ENCODE results near the gene KIDINS220. TPM values are rescaled to one million over a fixed set of nuclear protein-coding genes. Genes with fewer than 3 reads are reported as not detected.
A peak's percentile ranks its signal among the peaks of the same experiment; 100 is the strongest.

The KIDINS220 gene
- polyA plus RNA-seq, 2 of the 4 experiments (the other 2 are of a cell fraction) = 16.4 to 45.9 TPM

DNA sequence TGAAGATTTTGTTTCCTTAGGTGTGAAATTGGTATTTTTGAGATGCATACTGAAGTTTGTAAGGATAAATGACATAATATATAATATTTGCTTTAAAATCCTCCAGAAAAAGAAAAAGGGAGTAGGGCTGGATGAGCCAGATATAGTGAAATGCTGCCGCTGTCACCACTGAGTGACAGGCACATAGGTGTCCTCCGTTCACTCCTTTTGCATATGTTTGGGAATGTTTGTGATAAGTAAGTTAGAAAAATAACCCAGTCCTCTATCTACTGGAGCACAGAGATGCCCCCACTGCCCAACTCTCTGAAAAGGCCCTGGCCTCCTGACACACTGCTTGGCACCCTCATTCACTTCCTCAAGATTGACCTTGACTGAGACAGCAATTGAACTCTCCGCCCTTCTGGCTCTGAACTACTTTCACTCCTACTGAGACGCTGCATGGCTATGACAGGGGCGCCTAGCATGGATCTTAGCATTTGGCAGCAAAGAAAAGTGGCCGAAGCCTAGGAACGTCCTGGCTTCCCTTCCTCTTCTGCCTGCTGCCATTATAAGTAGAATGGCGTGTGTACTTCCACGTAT lies 145.5 kb downstream of the KIDINS220 start:
- 93% methylated on average over 9 of the region's 9 CpGs for WGBS (ENCODE audit: missing lambda C conversion rate)
- Histone ChIP-seq H3K4me1 (peaks cover 10% of the 10 kb centered on the region; the same call in 1 of the 3 replicates), H3K4me3 (no peak overlapping the region), H3K27ac (no peak overlapping the region), H3K4me2 (no peak overlapping the region), H3K9me3 (no peaks in the 10 kb centered on the region)
- POLR2A ChIA-PET = interaction anchor here (2.3 kb wide), 1 partner anchor 10 kb away, joined by 27 read pairs; the partner anchor contains the start of gene ID2
- no peak for ATAC-seq
- CTCF ChIA-PET = interaction anchor here (0.7 to 2.1 kb wide), 5 partner anchors 51 to 1745 kb away, joined by 3 to 12 read pairs (median 9); no protein-coding TSS in a partner anchor
- TF ChIP-seq FOSB (CRISPR knock-in tag; IDR thresholded peaks at IDR 0.05) (no peak), EP300 (IDR thresholded peaks at IDR 0.05) (no peak), HOXA7 (CRISPR knock-in tag; IDR thresholded peaks at IDR 0.05) (no peak), POLR2AphosphoS2 (conservative IDR thresholded peaks at IDR 0.05; ENCODE audit: low read length) (no peak), HOXB5 (CRISPR knock-in tag; IDR thresholded peaks at IDR 0.05) (no peak), MAFK (IDR thresholded peaks at IDR 0.05; ENCODE audit: partially characterized antibody) (no peak), ZSCAN20 (CRISPR knock-in tag; IDR thresholded peaks at IDR 0.05) (no peak), JUNB (IDR thresholded peaks at IDR 0.05) (no peak), CHD2 (IDR thresholded peaks at IDR 0.05; ENCODE audit: low read length, partially characterized antibody) (no peak), BHLHE40 (IDR thresholded peaks at IDR 0.05; ENCODE audit: low read depth, low read length) (no peak), ZNF302 (CRISPR knock-in tag; IDR thresholded peaks at IDR 0.05) (no peak)
- no peak for DNase-seq (ENCODE audit: low read depth in 1 of 2, low spot score in 1 of 2)
- FAIRE-seq = no peak

GRCh38 chr2:8685697-8686358 lies 151.6 kb downstream of the KIDINS220 start:
- H3K4me3 ChIP-seq = peak overlapping the region; percentile 87
- ATAC-seq = peak; percentile 44 to 53
- H3K27ac ChIP-seq = peak overlapping the region; percentile 88 to 96
- H3K9me3 ChIP-seq = no peaks in the 10 kb centered on the region
- peak overlapping the region; percentile 76 for H3K4me2 ChIP-seq
- 0 out of 3 replicates have a peak, but pooled peaks cover 3% of the 10 kb centered on the region for H3K4me1 ChIP-seq
- CTCF ChIA-PET = interaction anchor here (1.8 kb wide), 1 partner anchor 1258 kb away, joined by 10 read pairs; no protein-coding TSS in a partner anchor
- POLR2A ChIA-PET = no interaction called here
- 3% methylated on average over 27 of the region's 50 CpGs for WGBS (ENCODE audit: missing lambda C conversion rate)
- no peak for FAIRE-seq
- DNase-seq (ENCODE audit: low read depth in 1 of 2, low spot score in 1 of 2) = peak; percentile 51 to 77
- 0 out of 2 replicates have a peak, but pooled peaks have one; percentile 24 for TF ChIP-seq KDM5A (IDR thresholded peaks at IDR 0.05)
- no peak for TF ChIP-seq EP300 (IDR thresholded peaks at IDR 0.05)
- TF ChIP-seq, protein P1, sequence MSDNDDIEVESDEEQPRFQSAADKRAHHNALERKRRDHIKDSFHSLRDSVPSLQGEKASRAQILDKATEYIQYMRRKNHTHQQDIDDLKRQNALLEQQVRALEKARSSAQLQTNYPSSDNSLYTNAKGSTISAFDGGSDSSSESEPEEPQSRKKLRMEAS (IDR thresholded peaks at IDR 0.05) = 0 out of 2 replicates have a peak, but pooled peaks have one; percentile 14
- TF ChIP-seq BHLHE40 (IDR thresholded peaks at IDR 0.05; ENCODE audit: low read depth, low read length) = no peak
- TF ChIP-seq KDM1A (IDR thresholded peaks at IDR 0.05; ENCODE audit: low read depth) = no peak
- no peak for TF ChIP-seq SREBF2 (IDR thresholded peaks at IDR 0.05)
- peak; percentile 93 to 100 for TF ChIP-seq RAD21 (conservative IDR thresholded peaks at IDR 0.05 in 1 of 2, IDR thresholded peaks at IDR 0.05 in 1 of 2)
- peak; percentile 99 for TF ChIP-seq CTCF (IDR thresholded peaks at IDR 0.05)
- TF ChIP-seq TFCP2L1 (CRISPR knock-in tag; IDR thresholded peaks at IDR 0.05) = no peak
- 0 out of 5 replicates have a peak, but pooled peaks of 1 of the 2 experiments have one; percentile 4 for TF ChIP-seq JUN (IDR thresholded peaks at IDR 0.05)
- no peak for TF ChIP-seq CHD4 (IDR thresholded peaks at IDR 0.05; ENCODE audit: borderline replicate concordance)
- no peak for TF ChIP-seq ELK1 (IDR thresholded peaks at IDR 0.05; ENCODE audit: low read depth, low read length)
- TF ChIP-seq SMC3 (IDR thresholded peaks at IDR 0.05) = peak; percentile 100
